SK-N-SH treated with all-trans-retinoic acid at 6 μM for 48 hours (cell line): ENCODE results near the gene OR9A4.

Source experiments
- CREB5 ChIP-seq: fragments of 250-450 bp; sonication (Bioruptor Pico); IDR thresholded peaks from 2 replicates; pipeline ENCODE4 v1.5.1; 2020; ENCODE audit warnings: low read depth, mild to moderate bottlenecking, moderate library complexity
- ESRRG ChIP-seq: fragments of 250-450 bp; sonication (Bioruptor Pico); IDR thresholded peaks from 2 replicates; pipeline ENCODE4 v1.6.1; 2021; ENCODE audit warnings: mild to moderate bottlenecking
- POU6F1 ChIP-seq: fragments of 250-450 bp; sonication (Bioruptor Pico); IDR thresholded peaks from 2 replicates; pipeline ENCODE4 v1.8.0; 2021; ENCODE audit warnings: low read depth, mild to moderate bottlenecking, moderate library complexity, borderline replicate concordance
- TSHZ2 ChIP-seq: fragments of 250-450 bp; sonication (Bioruptor Pico); IDR thresholded peaks from 2 replicates; pipeline ENCODE4 v1.5.0; 2020; ENCODE audit warnings: mild to moderate bottlenecking, moderate library complexity
- ZFP30 ChIP-seq: fragments of 450-650 bp; formaldehyde crosslinking; IDR thresholded peaks from 2 replicates; pipeline ENCODE4 v1.5.0; 2022; ENCODE audit warnings: mild to moderate bottlenecking, moderate library complexity

GRCh38 chr7:141915565-141915964 is 634 bp upstream of the OR9A4 start:
- no peak for TF ChIP-seq POU6F1 (CRISPR knock-in tag)
- TF ChIP-seq CREB5 (CRISPR knock-in tag): no peak
- no peak for TF ChIP-seq TSHZ2
- no peak for TF ChIP-seq ZFP30 (CRISPR knock-in tag)
- no peak for TF ChIP-seq ESRRG
